NCI-H128 (cell line): ENCODE results near the gene GSE1.
"Not testable (repeated sequence)": the region's sequence is repeated elsewhere in the genome, so short reads cannot be mapped to it uniquely, and the experiment has no call there.

Experiments used
- DNase-seq: peaks from one replicate; lab custom pipeline; 2025; ENCODE audit not compliant: unreplicated experiment; lab: John Stamatoyannopoulos, UW

Gene GSE1

GRCh38 chr16:85589688-85590505 is 23.2 kb upstream of the GSE1 start:
- no peak for DNase-seq

- DNase-seq, result no peak
Measured at GRCh38 chr16:85590506-85590832, 22.7 kb upstream of the GSE1 start.

GRCh38 chr16:85591381-85591780 is 21.7 kb upstream of the GSE1 start:
- DNase-seq, result no peak

GRCh38 chr16:85592277-85592676 is 20.8 kb upstream of the GSE1 start:
- not testable (repeated sequence) for DNase-seq

GRCh38 chr16:85592700-85593493 is 20.2 kb upstream of the GSE1 start:
- DNase-seq, result no peak

GRCh38 chr16:85593494-85594221 is 19.5 kb upstream of the GSE1 start:
- DNase-seq, result no peak

- DNase-seq, result no peak
Measured at GRCh38 chr16:85594273-85594977, 18.7 kb upstream of the GSE1 start.

- no peak for DNase-seq
Measured at GRCh38 chr16:85594978-85595661, 18.0 kb upstream of the GSE1 start.

- DNase-seq, result no peak
Measured at GRCh38 chr16:85595812-85596502, 17.2 kb upstream of the GSE1 start.

GRCh38 chr16:85598141-85598540 is 15.0 kb upstream of the GSE1 start:
- no peak for DNase-seq

- DNase-seq, result no peak
Measured at GRCh38 chr16:85600078-85600477, 13.0 kb upstream of the GSE1 start.

GRCh38 chr16:85600530-85601271 is 12.4 kb upstream of the GSE1 start:
- no peak for DNase-seq

- DNase-seq, result no peak
Measured at GRCh38 chr16:85601272-85601639, 11.9 kb upstream of the GSE1 start.

- no peak for DNase-seq
Measured at GRCh38 chr16:85601730-85602401, 11.3 kb upstream of the GSE1 start.

- DNase-seq, result no peak
Measured at GRCh38 chr16:85602402-85603202, 10.5 kb upstream of the GSE1 start.

- DNase-seq, result no peak
Measured at GRCh38 chr16:85603203-85603755, 9.8 kb upstream of the GSE1 start.

GRCh38 chr16:85604145-85604705 is 8.9 kb upstream of the GSE1 start:
- no peak for DNase-seq
